GM10248 (cell line): ENCODE data around the gene UBE3D.

Experiments
- CTCF ChIA-PET: fragments of 300-600 bp; sonication (Branson Sonifier 250); formaldehyde crosslinking; extraction: SDS; loops from one replicate; lab custom pipeline; 2021; ENCODE audit warnings: antibody characterized with exemption; lab: Yijun Ruan, JAX
- POLR2A ChIA-PET: fragments of 350-650 bp; sonication (Branson Sonifier 250); formaldehyde crosslinking; extraction: SDS; loops from one replicate; lab custom pipeline; 2020; ENCODE audit warnings: antibody characterized with exemption; lab: Yijun Ruan, JAX
- DNase-seq: peaks from one replicate; pipeline ENCODE4 v3.0.0; 2012; ENCODE audit errors: extremely low spot score
- CTCF ChIP-seq: IDR thresholded peaks from 2 replicates; pipeline ENCODE4 v1.5.1; 2012; ENCODE audit warnings: mild to moderate bottlenecking, low read depth; ENCODE audit errors: extremely low read depth, missing control alignments, control extremely low read depth

UBE3D gene

GRCh38 chr6:82875573-82876185, 190.0 kb downstream of the UBE3D start:
- DNase-seq, result no peak
- CTCF ChIA-PET, result no interaction called here
- POLR2A ChIA-PET, result no interaction called here
- no peak for TF ChIP-seq CTCF

- no peak for TF ChIP-seq CTCF
- no peak for DNase-seq
- POLR2A ChIA-PET, result no interaction called here
- CTCF ChIA-PET, result no interaction called here
Observed at GRCh38 chr6:82874867-82875266, 190.8 kb downstream of the UBE3D start.

GRCh38 chr6:82872185-82872584, 193.5 kb downstream of the UBE3D start:
- TF ChIP-seq CTCF, result no peak
- ChIA-PET POLR2A (no interaction called here), CTCF (no interaction called here)
- no peak for DNase-seq

- DNase-seq, result no peak
- TF ChIP-seq CTCF, result no peak
- CTCF ChIA-PET, result no interaction called here
- POLR2A ChIA-PET, result no interaction called here
Observed at GRCh38 chr6:82870582-82871172, 195.0 kb downstream of the UBE3D start.

DNA sequence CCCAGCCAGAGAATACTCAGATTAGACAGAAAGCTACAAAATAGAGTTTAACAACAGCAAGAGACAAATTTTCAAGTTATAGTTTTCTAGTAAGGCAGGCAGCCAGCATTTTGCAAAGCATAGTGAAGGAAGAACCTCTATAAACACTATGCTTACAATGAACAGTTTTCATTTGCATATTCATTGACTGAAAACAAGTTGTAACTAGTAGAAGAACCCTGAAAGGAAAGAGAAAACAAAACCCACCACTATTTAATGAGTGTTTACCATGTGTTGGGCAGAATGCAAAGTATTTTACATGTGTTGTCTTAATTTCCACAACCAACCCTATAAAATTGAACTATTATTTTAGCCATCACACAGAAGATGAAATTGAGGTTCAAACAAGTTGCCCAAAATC, 196.1 kb downstream of the UBE3D start:
- TF ChIP-seq CTCF, result no peak
- ChIA-PET POLR2A (no interaction called here), CTCF (no interaction called here)
- DNase-seq, result no peak

- no peak for DNase-seq
- ChIA-PET POLR2A (no interaction called here), CTCF (no interaction called here)
- TF ChIP-seq CTCF, result no peak
Observed at GRCh38 chr6:82867946-82868345, 197.7 kb downstream of the UBE3D start.
